ENCODE results near the gene CTNNAL1.
A peak's percentile ranks its signal among the peaks of the same experiment; 100 is the strongest.

Gene CTNNAL1

GRCh38 chr9:108953983-108954574 lies 59.2 kb downstream of the CTNNAL1 start:
- TF ChIP-seq, protein P1, sequence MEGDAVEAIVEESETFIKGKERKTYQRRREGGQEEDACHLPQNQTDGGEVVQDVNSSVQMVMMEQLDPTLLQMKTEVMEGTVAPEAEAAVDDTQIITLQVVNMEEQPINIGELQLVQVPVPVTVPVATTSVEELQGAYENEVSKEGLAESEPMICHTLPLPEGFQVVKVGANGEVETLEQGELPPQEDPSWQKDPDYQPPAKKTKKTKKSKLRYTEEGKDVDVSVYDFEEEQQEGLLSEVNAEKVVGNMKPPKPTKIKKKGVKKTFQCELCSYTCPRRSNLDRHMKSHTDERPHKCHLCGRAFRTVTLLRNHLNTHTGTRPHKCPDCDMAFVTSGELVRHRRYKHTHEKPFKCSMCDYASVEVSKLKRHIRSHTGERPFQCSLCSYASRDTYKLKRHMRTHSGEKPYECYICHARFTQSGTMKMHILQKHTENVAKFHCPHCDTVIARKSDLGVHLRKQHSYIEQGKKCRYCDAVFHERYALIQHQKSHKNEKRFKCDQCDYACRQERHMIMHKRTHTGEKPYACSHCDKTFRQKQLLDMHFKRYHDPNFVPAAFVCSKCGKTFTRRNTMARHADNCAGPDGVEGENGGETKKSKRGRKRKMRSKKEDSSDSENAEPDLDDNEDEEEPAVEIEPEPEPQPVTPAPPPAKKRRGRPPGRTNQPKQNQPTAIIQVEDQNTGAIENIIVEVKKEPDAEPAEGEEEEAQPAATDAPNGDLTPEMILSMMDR (IDR thresholded peaks at IDR 0.05; ENCODE audit: low read depth, low read length) = peak; percentile 59
- DNase-seq (ENCODE audit: extremely low read depth, low read depth) = peak; percentile 27

DNA sequence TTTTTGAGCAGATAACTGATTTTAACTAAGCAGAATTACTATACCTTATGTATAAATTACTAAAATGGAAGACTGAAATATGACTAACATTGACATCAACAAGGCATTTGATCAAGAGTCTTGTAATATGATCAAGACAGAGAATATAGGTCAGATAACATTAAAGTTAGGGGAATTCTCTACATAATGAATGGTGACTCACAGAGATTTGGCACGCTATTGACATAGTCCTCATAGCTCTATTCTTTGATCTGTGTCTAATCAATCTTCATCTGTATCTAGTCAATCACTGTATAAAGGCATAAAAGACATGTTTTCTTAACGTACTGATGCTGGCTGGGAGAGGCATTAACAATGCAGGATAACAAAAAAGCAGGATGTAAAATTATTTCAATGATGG lies 61.7 kb downstream of the CTNNAL1 start:
- no peak for DNase-seq (ENCODE audit: extremely low read depth, low read depth)
- TF ChIP-seq, protein P1 (IDR thresholded peaks at IDR 0.05; ENCODE audit: low read depth, low read length) = no peak

DNA sequence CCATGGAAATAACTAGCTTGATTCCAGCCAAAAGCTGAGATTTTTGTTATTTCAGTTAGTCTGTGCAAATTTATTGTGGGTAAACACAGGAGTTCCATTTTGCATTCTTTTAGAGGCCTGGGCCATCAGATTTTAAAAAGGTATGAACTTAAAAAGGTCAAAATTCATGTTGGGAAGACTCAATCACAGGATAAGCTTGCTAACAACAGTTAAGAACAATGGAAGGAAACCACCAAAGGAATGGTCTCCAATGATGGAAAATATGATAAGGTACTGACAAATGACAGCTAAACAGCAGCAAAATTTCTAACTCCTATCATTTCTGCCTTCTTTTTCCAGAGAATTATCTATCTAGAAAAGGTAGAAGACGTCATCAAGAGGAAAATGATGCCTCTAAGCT lies 63.1 kb downstream of the CTNNAL1 start:
- TF ChIP-seq, protein P1 (IDR thresholded peaks at IDR 0.05; ENCODE audit: low read depth, low read length) = no peak
- DNase-seq (ENCODE audit: extremely low read depth, low read depth) = no peak

- no peak for DNase-seq (ENCODE audit: extremely low read depth, low read depth)
- TF ChIP-seq, protein P1 (IDR thresholded peaks at IDR 0.05; ENCODE audit: low read depth, low read length) = no peak
Measured at GRCh38 chr9:108939975-108940374, 73.3 kb downstream of the CTNNAL1 start.

DNA sequence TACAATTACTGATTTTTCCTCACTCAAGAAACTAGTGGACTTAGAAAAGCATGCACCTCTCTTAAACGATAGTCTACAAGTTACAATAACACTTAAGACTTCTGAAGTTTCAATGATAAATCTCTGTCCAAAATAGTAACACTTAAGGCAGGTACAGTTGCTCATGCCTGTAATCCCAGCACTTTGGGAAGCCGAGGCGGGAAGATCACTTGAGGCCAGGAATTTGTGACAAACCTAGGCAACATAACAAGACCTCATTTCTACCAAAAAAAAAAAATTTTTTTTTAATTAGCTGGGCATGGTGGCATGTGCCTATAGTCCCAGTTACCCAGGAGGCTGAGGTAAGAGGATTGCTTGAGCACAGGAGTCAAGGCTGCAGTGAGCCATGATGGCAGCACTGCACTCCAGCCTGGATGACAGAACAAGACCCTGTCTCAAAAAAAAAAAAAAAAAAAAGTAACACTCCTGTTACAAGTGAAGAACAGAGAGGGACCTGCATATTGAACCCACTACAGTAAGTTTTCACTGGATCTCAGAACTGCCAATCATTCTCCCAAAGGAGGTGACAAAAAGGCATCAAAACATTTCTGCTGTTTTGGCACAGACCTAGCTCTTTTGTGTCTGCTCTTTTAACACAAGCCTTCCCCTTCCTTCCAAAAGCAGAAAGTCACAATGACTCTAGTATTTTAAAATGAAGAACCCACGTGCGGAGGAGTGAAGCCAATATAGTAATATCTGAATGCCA lies 75.6 kb downstream of the CTNNAL1 start:
- TF ChIP-seq, protein P1 (IDR thresholded peaks at IDR 0.05; ENCODE audit: low read depth, low read length) = no peak
- DNase-seq (ENCODE audit: extremely low read depth, low read depth) = no peak

- TF ChIP-seq, protein P1 (IDR thresholded peaks at IDR 0.05; ENCODE audit: low read depth, low read length) = no peak
- DNase-seq (ENCODE audit: extremely low read depth, low read depth) = peak; percentile 57
Measured at GRCh38 chr9:108934323-108934893, 78.9 kb downstream of the CTNNAL1 start, which contains the start of gene ABITRAM. Gene ABITRAM, plus strand, starts transcription at chr9:108934400. Its CDS starts 87 bp downstream, at chr9:108934487.

- TF ChIP-seq, protein P1 (IDR thresholded peaks at IDR 0.05; ENCODE audit: low read depth, low read length) = peak; percentile 39
Measured at GRCh38 chr9:108933718-108934322, 79.5 kb downstream of the CTNNAL1 start, which contains the start of gene ELP1. Gene ELP1, minus strand, starts transcription at chr9:108934124. Its CDS starts 2,978 bp downstream, at chr9:108931146.

More at GRCh38 chr9:108933718-108934322, 79.5 kb downstream of the CTNNAL1 start, which contains the start of gene ELP1:
- DNase-seq (ENCODE audit: extremely low read depth, low read depth) = peak; percentile 78

Measured in AG09319 (cell line).